Kidney epithelial cell (primary cell): ENCODE results near the gene RAD1. TPM values are rescaled to one million over a fixed set of nuclear protein-coding genes. Genes with fewer than 3 reads are reported as not detected.

Experiments
- DNase-seq: peaks from one replicate; pipeline ENCODE4 v3.0.0-alpha.2; 2010; ENCODE audit warnings: low read depth
- H3K27me3 ChIP-seq: 2 replicates; pipeline ENCODE4 v1.6.0; 2011; ENCODE audit warnings: low read length; ENCODE audit not compliant: control insufficient read depth, insufficient read depth
- H3K36me3 ChIP-seq: 2 replicates; pipeline ENCODE4 v1.5.1; 2011; ENCODE audit warnings: low read length; ENCODE audit not compliant: control insufficient read depth, insufficient read depth
- H3K4me3 ChIP-seq: 2 replicates; pipeline ENCODE4 v1.5.1; 2011; ENCODE audit warnings: low read depth, mild to moderate bottlenecking, control low read depth, low read length
- total RNA-seq: library from RNA; depleted of rRNA; stranded (reverse); fragments of >200 nt; gene quantifications from 2 replicates; pipeline ENCODE4 v1.2.3, GENCODE V29; 2015
- TF ChIP-seq, protein P1 (sequence below): IDR thresholded peaks from 2 replicates; pipeline ENCODE4 v1.5.1; 2011; ENCODE audit warnings: mild to moderate bottlenecking, moderate library complexity, low read length, control low read depth, inconsistent platforms; ENCODE audit not compliant: insufficient read depth, poor library complexity, severe bottlenecking

RAD1 gene
- total RNA-seq, 1 donor from 2014 or later, result 17.9 TPM

DNA sequence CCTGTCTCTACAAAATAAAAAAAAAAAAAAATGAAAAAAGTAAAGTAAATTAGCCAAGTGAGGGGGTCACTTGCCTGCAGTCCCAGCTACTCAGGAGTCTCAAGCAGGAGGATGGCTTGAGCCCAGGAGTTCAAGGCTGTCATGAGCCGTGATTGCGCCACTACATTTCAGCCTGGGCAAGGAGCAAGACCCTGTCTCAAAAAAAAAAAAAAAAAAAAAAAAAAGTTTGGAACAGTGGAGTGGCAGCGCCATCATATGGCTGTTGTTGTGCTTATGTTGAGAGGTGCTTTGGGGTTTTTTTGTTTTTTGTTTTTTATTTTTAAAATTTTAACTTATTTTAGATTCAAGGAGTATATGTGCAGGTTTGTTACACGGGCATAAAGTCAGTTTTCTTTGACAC, 3.8 kb upstream of the RAD1 start:
- TF ChIP-seq, protein P1, sequence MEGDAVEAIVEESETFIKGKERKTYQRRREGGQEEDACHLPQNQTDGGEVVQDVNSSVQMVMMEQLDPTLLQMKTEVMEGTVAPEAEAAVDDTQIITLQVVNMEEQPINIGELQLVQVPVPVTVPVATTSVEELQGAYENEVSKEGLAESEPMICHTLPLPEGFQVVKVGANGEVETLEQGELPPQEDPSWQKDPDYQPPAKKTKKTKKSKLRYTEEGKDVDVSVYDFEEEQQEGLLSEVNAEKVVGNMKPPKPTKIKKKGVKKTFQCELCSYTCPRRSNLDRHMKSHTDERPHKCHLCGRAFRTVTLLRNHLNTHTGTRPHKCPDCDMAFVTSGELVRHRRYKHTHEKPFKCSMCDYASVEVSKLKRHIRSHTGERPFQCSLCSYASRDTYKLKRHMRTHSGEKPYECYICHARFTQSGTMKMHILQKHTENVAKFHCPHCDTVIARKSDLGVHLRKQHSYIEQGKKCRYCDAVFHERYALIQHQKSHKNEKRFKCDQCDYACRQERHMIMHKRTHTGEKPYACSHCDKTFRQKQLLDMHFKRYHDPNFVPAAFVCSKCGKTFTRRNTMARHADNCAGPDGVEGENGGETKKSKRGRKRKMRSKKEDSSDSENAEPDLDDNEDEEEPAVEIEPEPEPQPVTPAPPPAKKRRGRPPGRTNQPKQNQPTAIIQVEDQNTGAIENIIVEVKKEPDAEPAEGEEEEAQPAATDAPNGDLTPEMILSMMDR, result peak; percentile 30
- no peak for DNase-seq
- Histone ChIP-seq H3K27me3 (no peaks in the 10 kb centered on the region), H3K4me3 (no peak overlapping the region), H3K36me3 (no peaks in the 10 kb centered on the region)

DNA sequence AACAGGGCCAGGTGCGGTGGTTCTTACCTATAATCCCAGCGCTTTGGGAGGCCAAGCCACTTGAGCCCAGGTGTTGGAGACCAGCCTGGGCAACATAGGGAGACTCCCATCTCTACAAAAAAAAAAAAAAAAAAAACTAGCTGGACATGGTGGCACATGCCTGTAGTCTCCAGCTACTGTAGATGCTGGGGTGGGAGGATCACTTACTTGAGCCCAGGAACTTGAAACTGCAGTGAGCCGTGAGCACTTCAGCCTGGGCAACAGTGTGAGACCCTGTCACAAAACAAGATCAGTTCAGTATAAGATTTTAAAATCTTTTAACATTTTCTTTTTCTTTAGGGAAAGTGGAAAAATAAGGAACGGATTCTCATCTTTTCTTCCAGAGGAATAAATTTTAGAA, 2.7 kb upstream of the RAD1 start:
- TF ChIP-seq, protein P1, result no peak
- no peak for DNase-seq
- no peaks in the 10 kb centered on the region for H3K36me3 ChIP-seq
- H3K4me3 ChIP-seq, result no peak overlapping the region
- no peaks in the 10 kb centered on the region for H3K27me3 ChIP-seq

DNA sequence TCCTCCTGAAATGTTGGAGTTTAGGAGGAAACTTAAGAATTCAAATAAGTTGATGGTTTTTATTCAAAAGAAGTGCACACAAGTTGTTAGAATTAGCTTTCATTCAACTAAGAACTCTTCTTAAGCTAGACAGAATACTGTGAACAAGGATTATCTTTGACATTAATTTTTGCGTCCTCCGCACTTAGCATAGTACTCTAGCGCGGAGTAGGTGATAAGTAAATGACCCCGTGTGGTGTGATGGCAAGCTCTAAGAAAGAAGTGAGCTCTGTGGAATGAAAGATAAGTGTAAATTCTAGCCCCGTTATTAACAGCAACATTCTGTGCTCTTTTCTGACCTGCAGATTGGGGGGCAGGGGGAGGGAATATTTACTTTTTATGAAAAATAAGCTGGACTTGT, 1.2 kb upstream of the RAD1 start:
- H3K36me3 ChIP-seq, result no peaks in the 10 kb centered on the region
- H3K27me3 ChIP-seq, result no peaks in the 10 kb centered on the region
- DNase-seq, result no peak
- TF ChIP-seq, protein P1, result no peak
- peak overlapping the region; percentile 88 for H3K4me3 ChIP-seq

DNA sequence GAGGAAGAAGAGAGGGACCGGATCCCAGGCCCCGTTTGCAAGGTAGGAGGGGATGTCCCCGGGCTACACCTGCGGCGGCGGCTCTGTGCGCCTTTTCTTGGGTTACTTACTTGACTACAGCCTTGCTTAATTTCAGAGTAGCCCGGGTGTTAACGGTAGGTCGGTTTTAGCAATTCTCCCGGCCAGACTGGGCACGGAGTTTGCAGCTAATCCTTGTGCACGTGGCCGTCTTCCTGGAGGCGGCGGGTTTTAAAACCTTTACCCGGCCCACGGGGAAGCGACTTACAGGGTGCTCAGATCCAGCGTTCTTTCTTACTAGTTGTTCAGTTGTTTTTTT, 520 bp upstream of the RAD1 start:
- TF ChIP-seq, protein P1, result no peak
- peak overlapping the region; percentile 88 for H3K4me3 ChIP-seq
- H3K27me3 ChIP-seq, result no peaks in the 10 kb centered on the region
- no peaks in the 10 kb centered on the region for H3K36me3 ChIP-seq
- no peak for DNase-seq

DNA sequence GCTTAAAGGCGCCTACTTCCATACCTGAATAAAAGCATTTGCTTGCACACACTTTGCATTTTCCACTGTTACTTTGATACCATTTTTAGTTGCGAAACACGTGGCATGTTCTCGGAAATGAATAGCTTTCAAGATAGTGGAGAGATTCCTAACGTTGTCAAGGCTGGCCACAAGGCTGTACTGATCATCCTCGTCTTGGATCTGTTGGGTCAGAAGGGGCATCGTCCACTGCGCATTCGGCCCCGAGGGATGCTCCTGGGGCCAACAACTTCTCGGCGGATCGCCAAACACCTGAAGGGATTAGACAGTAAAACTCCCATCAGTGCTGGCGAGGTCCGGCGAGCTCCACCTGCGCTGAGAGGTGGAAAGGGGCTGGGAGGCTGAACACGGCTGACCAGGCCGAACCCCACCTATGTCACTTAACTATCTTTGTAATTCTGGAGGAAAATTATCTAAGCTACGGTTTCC, 599 bp downstream of the RAD1 start:
- TF ChIP-seq, protein P1, result no peak
- Histone ChIP-seq H3K36me3 (no peaks in the 10 kb centered on the region), H3K27me3 (no peaks in the 10 kb centered on the region), H3K4me3 (peak overlapping the region; percentile 88)
- DNase-seq, result no peak

DNA sequence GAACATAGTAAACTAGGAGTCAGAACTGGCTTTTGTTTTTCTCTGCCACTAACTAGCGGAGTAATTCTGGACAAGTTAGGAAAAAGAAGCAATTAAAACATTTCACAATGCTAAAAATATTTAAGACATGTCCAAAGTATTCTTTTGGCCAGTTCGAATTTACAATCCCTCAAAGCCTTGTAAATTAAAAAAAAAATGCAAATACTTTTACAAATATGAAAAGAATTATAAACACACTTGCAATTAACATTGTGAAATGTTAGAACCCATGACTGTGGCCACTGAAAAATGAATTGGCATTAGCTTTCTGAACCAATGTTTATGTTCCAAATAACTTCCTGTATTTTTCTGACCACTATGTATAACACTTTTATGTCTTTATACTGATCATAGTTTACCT, 2.2 kb downstream of the RAD1 start:
- DNase-seq, result no peak
- TF ChIP-seq, protein P1, result no peak
- H3K4me3 ChIP-seq, result no peak overlapping the region
- no peaks in the 10 kb centered on the region for H3K36me3 ChIP-seq
- no peaks in the 10 kb centered on the region for H3K27me3 ChIP-seq
